Mucosa of descending colon (tissue), 3 donors: ENCODE measurements around the gene PBX3. TPM values are rescaled to one million over a fixed set of nuclear protein-coding genes. Genes with fewer than 3 reads are reported as not detected.

Source experiments
- ATAC-seq: fragments of 200-7000 bp; cut with Tn5 transposase; one replicate; pipeline ENCODE4 v1.9.1; 2020; ENCODE audit warnings: mild to moderate bottlenecking, moderate library complexity
- DNase-seq, 3 donors: peaks; one replicate each; pipeline ENCODE4 v3.0.0-alpha.2; 2020
- H3K36me3 ChIP-seq: fragments of 200-600 bp; one replicate; pipeline ENCODE4 v1.8.0; 2021; ENCODE audit warnings: low read depth, mild to moderate bottlenecking
- H3K4me1 ChIP-seq: fragments of 200-600 bp; one replicate; pipeline ENCODE4 v1.8.0; 2021; ENCODE audit warnings: low read depth, mild to moderate bottlenecking
- H3K4me3 ChIP-seq: fragments of 200-600 bp; one replicate; pipeline ENCODE4 v1.8.0; 2021; ENCODE audit warnings: mild to moderate bottlenecking
- H3K9me3 ChIP-seq: fragments of 200-600 bp; one replicate; pipeline ENCODE4 v1.8.0; 2021; ENCODE audit warnings: mild to moderate bottlenecking
- intact Hi-C, 2 donors: fragments of 100-400 bp; cut with DNase I in 1 of 2; cut with micrococcal nuclease in 1 of 2; formaldehyde crosslinking; loops; one replicate each; pipeline versions ENCODE4 v1.11.0 to v1.11.1; 2022; cut with DNase I, micrococcal nuclease
- total RNA-seq, 3 donors: library from RNA; stranded (reverse); fragmentation: NEBNext Ultra II Directional in 2 of 3; extraction: Animal tissue kit (Norgen Biotek cat#: 25700) in 2 of 3; gene quantifications; one replicate each; pipeline versions ENCODE4 v1.2.1 to v1.2.4, GENCODE V29; 2021 to 2023
- TF ChIP-seq, protein P1 (sequence below): fragments of 200-600 bp; IDR thresholded peaks from one replicate; pipeline ENCODE4 v1.8.0; 2022; ENCODE audit warnings: antibody characterized with exemption, mild to moderate bottlenecking
- donor health status: DM: no; HTN: no; CAD: no; lungs with moderate emphysema.
- donor health status: DM: no; HTN: no; CAD: no.
- donor health status: DM: no; HTN: yes; CAD: no.

The PBX3 gene
- total RNA-seq, 3 donors from 2014 or later: 11.7 to 71.7 (median 17.4) TPM

DNA sequence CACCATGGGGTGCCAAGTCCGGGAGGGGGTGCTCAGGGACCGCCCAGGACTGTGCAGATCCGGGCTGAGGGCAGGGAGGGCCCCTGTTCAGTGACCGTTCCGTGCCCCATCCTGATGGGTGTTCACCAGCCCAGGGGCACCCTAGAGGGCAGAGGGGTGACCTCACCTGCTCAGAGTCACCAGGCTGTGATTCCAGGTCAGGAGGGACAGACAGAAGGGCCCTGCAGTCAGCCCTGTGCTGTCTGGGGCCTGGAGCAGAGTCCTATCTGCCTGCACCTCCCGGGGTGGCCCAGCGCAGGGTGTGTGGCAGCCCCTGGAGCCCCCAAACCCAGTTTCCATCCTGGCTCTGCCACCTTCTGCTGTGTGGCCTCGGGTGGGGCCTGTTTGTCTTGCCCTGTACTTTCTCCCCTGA is 241.9 kb downstream of the PBX3 start:
- H3K4me3 ChIP-seq: no peak overlapping the region
- ATAC-seq (no peak), DNase-seq (no peak)
- H3K9me3 ChIP-seq: no peaks in the 10 kb centered on the region
- H3K4me1 ChIP-seq: no peaks in the 10 kb centered on the region
- TF ChIP-seq, protein P1, sequence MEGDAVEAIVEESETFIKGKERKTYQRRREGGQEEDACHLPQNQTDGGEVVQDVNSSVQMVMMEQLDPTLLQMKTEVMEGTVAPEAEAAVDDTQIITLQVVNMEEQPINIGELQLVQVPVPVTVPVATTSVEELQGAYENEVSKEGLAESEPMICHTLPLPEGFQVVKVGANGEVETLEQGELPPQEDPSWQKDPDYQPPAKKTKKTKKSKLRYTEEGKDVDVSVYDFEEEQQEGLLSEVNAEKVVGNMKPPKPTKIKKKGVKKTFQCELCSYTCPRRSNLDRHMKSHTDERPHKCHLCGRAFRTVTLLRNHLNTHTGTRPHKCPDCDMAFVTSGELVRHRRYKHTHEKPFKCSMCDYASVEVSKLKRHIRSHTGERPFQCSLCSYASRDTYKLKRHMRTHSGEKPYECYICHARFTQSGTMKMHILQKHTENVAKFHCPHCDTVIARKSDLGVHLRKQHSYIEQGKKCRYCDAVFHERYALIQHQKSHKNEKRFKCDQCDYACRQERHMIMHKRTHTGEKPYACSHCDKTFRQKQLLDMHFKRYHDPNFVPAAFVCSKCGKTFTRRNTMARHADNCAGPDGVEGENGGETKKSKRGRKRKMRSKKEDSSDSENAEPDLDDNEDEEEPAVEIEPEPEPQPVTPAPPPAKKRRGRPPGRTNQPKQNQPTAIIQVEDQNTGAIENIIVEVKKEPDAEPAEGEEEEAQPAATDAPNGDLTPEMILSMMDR: no peak
- intact Hi-C loops: no loop called here
- H3K36me3 ChIP-seq: no peaks in the 10 kb centered on the region

DNA sequence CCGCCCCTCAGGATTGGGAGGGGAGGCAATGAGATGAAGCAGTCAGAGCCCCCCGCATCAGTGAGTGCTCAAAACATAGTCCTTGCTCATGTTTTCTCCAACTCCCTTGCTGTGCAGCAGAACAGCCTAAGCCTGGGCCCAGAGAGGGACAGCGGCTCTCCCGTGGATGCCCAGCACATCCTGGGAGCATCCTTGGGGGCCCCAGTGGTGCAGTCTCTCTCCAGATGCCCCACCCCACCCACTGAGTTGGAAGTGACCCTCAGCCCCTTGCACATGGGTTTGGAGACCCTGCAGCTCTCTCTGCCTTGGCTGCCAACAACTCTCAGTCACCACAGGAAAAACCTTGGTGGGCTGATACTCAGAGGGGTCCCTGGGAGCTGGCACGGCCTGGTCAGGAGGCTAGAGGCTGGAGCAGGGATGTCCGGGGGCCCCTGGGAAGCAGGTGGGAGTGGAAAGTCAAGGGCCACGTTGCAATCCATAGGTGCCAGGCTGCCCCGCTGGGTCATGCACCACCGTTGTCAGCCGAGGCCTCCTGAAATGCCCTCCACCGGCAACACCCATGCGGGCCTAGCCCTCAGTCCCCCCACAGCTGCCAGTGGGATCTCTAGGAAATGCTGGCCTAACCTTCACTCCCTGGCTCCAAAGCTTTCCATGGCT is 242.5 kb downstream of the PBX3 start:
- intact Hi-C loops: no loop called here
- H3K36me3 ChIP-seq: no peaks in the 10 kb centered on the region
- H3K4me1 ChIP-seq: no peaks in the 10 kb centered on the region
- H3K9me3 ChIP-seq: no peaks in the 10 kb centered on the region
- no peak for ATAC-seq
- TF ChIP-seq, protein P1: no peak
- no peak for DNase-seq
- H3K4me3 ChIP-seq: no peak overlapping the region

DNA sequence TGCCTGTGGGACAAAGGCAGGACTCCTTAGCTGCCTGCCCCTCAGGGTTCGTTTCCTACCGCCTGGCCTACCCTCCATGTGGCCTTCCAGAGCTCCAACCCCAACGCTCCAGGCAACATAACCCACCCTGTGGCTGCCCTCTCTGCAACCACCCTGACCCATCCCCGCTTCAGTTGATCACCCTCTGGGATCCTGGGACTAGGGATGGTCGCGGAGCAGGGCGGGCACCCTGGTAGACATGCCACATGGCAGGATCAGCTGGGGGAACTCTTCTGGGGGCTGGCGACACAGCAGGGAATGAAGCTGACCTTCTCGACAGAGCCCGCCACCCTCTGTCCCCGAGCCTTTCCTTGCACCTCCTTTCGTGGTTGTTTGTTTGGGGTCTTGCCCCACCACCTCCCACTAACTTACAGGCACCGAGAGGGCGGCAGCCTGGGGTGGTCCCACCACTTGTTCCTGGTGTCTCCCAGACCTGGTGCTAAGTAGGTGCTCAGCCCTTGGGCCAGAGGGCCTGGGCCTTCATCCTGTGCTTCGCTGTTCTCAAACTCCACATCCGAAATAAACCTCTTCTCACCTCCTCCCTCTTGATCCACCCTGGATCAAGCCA is 243.1 kb downstream of the PBX3 start:
- DNase-seq (no peak), ATAC-seq (no peak)
- no peak overlapping the region for H3K4me3 ChIP-seq
- H3K4me1 ChIP-seq: no peaks in the 10 kb centered on the region
- TF ChIP-seq, protein P1: no peak
- intact Hi-C loops: no loop called here
- H3K36me3 ChIP-seq: no peaks in the 10 kb centered on the region
- no peaks in the 10 kb centered on the region for H3K9me3 ChIP-seq

DNA sequence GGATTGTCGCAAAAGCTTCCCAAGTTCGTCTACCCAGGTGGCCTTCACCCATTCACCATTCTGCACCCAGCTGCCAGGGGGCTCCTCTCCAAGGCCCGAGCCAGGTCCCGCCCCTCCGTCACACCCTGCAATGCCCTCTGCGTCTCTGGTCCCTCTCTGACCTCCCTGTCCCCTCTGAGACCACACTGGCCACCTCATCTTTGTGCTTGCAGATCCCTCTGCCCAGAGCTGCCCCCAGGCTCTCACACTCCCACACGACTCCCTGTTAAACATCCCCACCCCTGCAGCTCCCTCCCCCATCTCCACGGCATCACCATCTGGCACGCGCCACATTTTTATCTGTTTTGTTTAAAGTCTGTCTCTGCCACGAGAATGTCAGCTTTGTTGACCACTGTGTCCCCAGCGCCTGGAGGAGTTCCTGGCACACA is 243.6 kb downstream of the PBX3 start:
- DNase-seq: no peak
- Histone ChIP-seq H3K36me3 (no peaks in the 10 kb centered on the region), H3K4me1 (no peaks in the 10 kb centered on the region), H3K9me3 (no peaks in the 10 kb centered on the region), H3K4me3 (no peak overlapping the region)
- no peak for ATAC-seq
- TF ChIP-seq, protein P1: no peak
- intact Hi-C loops: no loop called here

DNA sequence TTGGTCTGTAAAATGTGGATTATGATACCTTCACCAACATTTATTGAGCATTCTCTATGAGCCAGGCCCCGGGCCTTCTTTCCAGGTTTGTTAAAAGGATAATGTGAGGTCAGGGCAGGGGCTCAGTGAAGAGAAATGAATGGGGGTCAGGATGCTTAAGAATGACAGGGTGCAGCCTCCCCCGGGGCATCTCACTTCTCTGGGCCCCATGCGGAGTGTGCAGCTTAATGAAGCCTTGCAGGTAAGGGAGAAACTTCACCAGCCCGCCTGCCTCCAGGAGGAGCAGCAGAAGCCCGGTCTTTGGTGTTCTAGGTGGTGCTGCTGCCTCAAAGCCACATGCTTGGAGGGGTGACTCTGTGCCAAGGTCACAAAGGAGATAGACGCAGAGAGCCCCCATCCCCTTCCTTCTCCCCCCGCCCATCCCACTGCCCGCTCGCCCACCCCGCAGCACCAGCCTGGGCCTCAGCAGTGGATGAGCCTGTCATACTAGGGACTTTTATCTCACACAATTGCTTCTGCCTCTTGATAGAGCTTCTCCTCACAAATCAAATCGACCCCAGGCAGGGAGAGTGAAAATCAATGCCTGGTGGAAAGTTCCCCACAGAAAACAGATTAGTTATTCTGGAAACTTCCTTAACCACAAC is 244.8 kb downstream of the PBX3 start:
- intact Hi-C loops: no loop called here
- Histone ChIP-seq H3K36me3 (no peaks in the 10 kb centered on the region), H3K4me3 (no peak overlapping the region), H3K4me1 (no peaks in the 10 kb centered on the region), H3K9me3 (no peaks in the 10 kb centered on the region)
- no peak for DNase-seq
- TF ChIP-seq, protein P1: no peak
- no peak for ATAC-seq
